HCT116 (cell line): ENCODE results near the gene CHAD. TPM values are rescaled to one million over a fixed set of nuclear protein-coding genes. Genes with fewer than 3 reads are reported as not detected.

Experiments used
- ATAC-seq: fragments of 200-7000 bp; cut with Tn5 transposase; 2 replicates; pipeline ENCODE4 v1.9.1; 2020; ENCODE audit warnings: mild to moderate bottlenecking, moderate library complexity
- BruUV-seq: library from RNA; stranded (reverse); fragments of 400-500 nt; replicated peaks from 2 replicates; lab custom pipeline; 2021; lab: Mats Ljungman, UMichigan
- CTCF ChIA-PET: fragments of 300-600 bp; sonication (Branson Sonifier 250); formaldehyde crosslinking; loops from one replicate; lab custom pipeline; 2021; ENCODE audit warnings: antibody characterized with exemption; lab: Charles Lee
- POLR2A ChIA-PET: fragments of 300-600, 350-600 bp; sonication (Branson Sonifier 250); formaldehyde crosslinking; loops from one replicate; lab custom pipeline; 2021; ENCODE audit warnings: antibody characterized with exemption; lab: Charles Lee
- RAD21 ChIA-PET, 2 experiments: fragments of 300-600 bp; sonication (Branson Sonifier 250); formaldehyde crosslinking; loops; one replicate each; lab custom pipeline; 2023; ENCODE audit warnings: low total read pairs in 2 of 2; ENCODE audit not compliant: uncharacterized antibody in 2 of 2, unreplicated experiment in 2 of 2, low non-redundant PET in 1 of 2; lab: Charles Lee
- DNase-seq: peaks from one replicate; pipeline ENCODE4 v3.0.0-alpha.2; 2010; ENCODE audit warnings: low read depth, low spot score
- H2AFZ ChIP-seq: fragments of 200-600 bp; shearing (Covaris generic), sonication (generic); 2 replicates; pipeline ENCODE4 v1.6.1; 2017; ENCODE audit warnings: low read depth, mixed run types, mixed read lengths, antibody characterized with exemption, low read length; ENCODE audit not compliant: poor library complexity, severe bottlenecking
- H3K27ac ChIP-seq: 2 replicates; pipeline ENCODE4 v1.5.1; 2012; ENCODE audit warnings: low read depth, low read length
- H3K27me3 ChIP-seq: fragments of 200-600 bp; sonication (generic); 2 replicates; pipeline ENCODE4 v1.6.1; 2016; ENCODE audit warnings: mixed run types, low read length, mixed read lengths; ENCODE audit not compliant: insufficient read depth
- H3K36me3 ChIP-seq, 2 experiments: fragments of 200-500 bp in 1 of 2; fragments of 200-600 bp in 1 of 2; sonication (Bioruptor generic) in 1 of 2; sonication (generic) in 1 of 2; 2 replicates each; pipeline versions ENCODE4 v1.5.1 to v1.6.1; 2014 to 2016; ENCODE audit warnings: low read length in 2 of 2, inconsistent platforms in 1 of 2, mixed read lengths in 1 of 2, mixed run types in 1 of 2; ENCODE audit not compliant: insufficient read depth in 2 of 2, control insufficient read depth in 1 of 2
- H3K4me1 ChIP-seq, 2 experiments: fragments of 200-600 bp in 1 of 2; sonication (generic) in 1 of 2; 2 replicates each; pipeline versions ENCODE4 v1.5.1 to v1.6.1; 2012 to 2017; ENCODE audit warnings: low read length in 2 of 2, inconsistent platforms in 1 of 2, mild to moderate bottlenecking in 1 of 2, mixed read lengths in 1 of 2, mixed run types in 1 of 2, moderate library complexity in 1 of 2; ENCODE audit not compliant: insufficient read depth in 2 of 2, control insufficient read depth in 1 of 2
- H3K4me2 ChIP-seq: fragments of 200-600 bp; sonication (generic); 2 replicates; pipeline ENCODE4 v1.6.1; 2017; ENCODE audit warnings: mixed run types, low read length, mixed read lengths
- H3K4me3 ChIP-seq, 2 experiments: fragments of 200-600 bp in 1 of 2; sonication (generic) in 1 of 2; replicated peaks in 1 of 2; 2 replicates each; pipeline ENCODE4 v1.5.1; 2011 to 2016; ENCODE audit warnings: low read length in 2 of 2, control low read depth in 1 of 2, low read depth in 1 of 2, mild to moderate bottlenecking in 1 of 2, mixed read lengths in 1 of 2, mixed run types in 1 of 2
- H3K79me2 ChIP-seq: fragments of 200-600 bp; sonication (generic); 2 replicates; pipeline ENCODE4 v1.6.1; 2017; ENCODE audit warnings: mild to moderate bottlenecking, mixed run types, low read length, moderate library complexity, mixed read lengths; ENCODE audit not compliant: insufficient read depth
- H3K9ac ChIP-seq: fragments of 200-600 bp; sonication (generic); 2 replicates; pipeline ENCODE4 v1.6.1; 2016; ENCODE audit warnings: low read length, mixed read lengths
- H3K9me2 ChIP-seq: fragments of 200-600 bp; sonication (generic), shearing (Covaris generic); 2 replicates; pipeline ENCODE4 v1.6.1; 2017; ENCODE audit warnings: mixed run types, mild to moderate bottlenecking, moderate library complexity; ENCODE audit not compliant: insufficient read depth
- H3K9me3 ChIP-seq, 2 experiments: fragments of 200-500 bp in 1 of 2; fragments of 200-600 bp in 1 of 2; sonication (Bioruptor generic) in 1 of 2; sonication (generic) in 1 of 2; 2 replicates each; pipeline ENCODE4 v1.6.1; 2014 to 2017; ENCODE audit warnings: low read length in 2 of 2, mixed read lengths in 2 of 2, inconsistent platforms in 1 of 2, low read depth in 1 of 2, mild to moderate bottlenecking in 1 of 2, mixed run types in 1 of 2, moderate library complexity in 1 of 2; ENCODE audit not compliant: control insufficient read depth in 1 of 2, insufficient read depth in 1 of 2
- H4K20me1 ChIP-seq: fragments of 200-600 bp; sonication (generic), shearing (Covaris generic); 2 replicates; pipeline ENCODE4 v1.6.1; 2017; ENCODE audit warnings: mixed run types, mild to moderate bottlenecking, moderate library complexity; ENCODE audit not compliant: insufficient read depth
- CBX3 ChIP-seq: IDR thresholded peaks from 2 replicates; pipeline ENCODE4 v1.6.1; 2012; ENCODE audit warnings: low read depth
- CEBPB ChIP-seq: IDR thresholded peaks from 2 replicates; pipeline ENCODE4 v1.6.1; 2012; ENCODE audit warnings: low read depth
- CTCF ChIP-seq, 3 experiments: fragments of 200-600 bp in 1 of 3; sonication (generic) in 1 of 3; IDR thresholded peaks in 2 of 3; conservative IDR thresholded peaks in 1 of 3; 2 replicates each; pipeline ENCODE4 v1.5.1; 2012 to 2017; ENCODE audit warnings: low read depth in 2 of 3, low read length in 2 of 3, antibody characterized with exemption in 1 of 3, borderline replicate concordance in 1 of 3, control low read depth in 1 of 3, mild to moderate bottlenecking in 1 of 3, mixed read lengths in 1 of 3, mixed run types in 1 of 3, moderate library complexity in 1 of 3; ENCODE audit not compliant: insufficient read depth in 1 of 3
- ELF1 ChIP-seq: IDR thresholded peaks from 2 replicates; pipeline ENCODE4 v1.6.1; 2012; ENCODE audit warnings: low read depth, borderline replicate concordance
- EZH2 ChIP-seq: fragments of 200-600 bp; sonication (generic); IDR thresholded peaks from 2 replicates; pipeline ENCODE4 v1.6.1; 2017; ENCODE audit warnings: antibody characterized with exemption, mixed run types
- EZH2phosphoT487 ChIP-seq: fragments of 200-600 bp; IDR thresholded peaks from 2 replicates; pipeline ENCODE4 v1.6.1; 2018; ENCODE audit warnings: antibody characterized with exemption, borderline replicate concordance
- JUND ChIP-seq: IDR thresholded peaks from 2 replicates; pipeline ENCODE4 v1.6.1; 2012
- MAX ChIP-seq: IDR thresholded peaks from 2 replicates; pipeline ENCODE4 v1.6.1; 2012
- POLR2A ChIP-seq: IDR thresholded peaks from 2 replicates; pipeline ENCODE4 v1.7.0; 2011; ENCODE audit warnings: borderline replicate concordance; ENCODE audit not compliant: insufficient read depth, insufficient read length; ENCODE audit errors: extremely low read depth
- POLR2AphosphoS5 ChIP-seq: IDR thresholded peaks from 2 replicates; pipeline ENCODE4 v1.6.1; 2011; ENCODE audit warnings: mild to moderate bottlenecking, low read depth, low read length, moderate library complexity
- RAD21 ChIP-seq: IDR thresholded peaks from 2 replicates; pipeline ENCODE4 v1.6.1; 2012; ENCODE audit warnings: low read depth, mild to moderate bottlenecking
- SIN3A ChIP-seq: IDR thresholded peaks from 2 replicates; pipeline ENCODE4 v1.6.1; 2012; ENCODE audit warnings: low read depth
- SP1 ChIP-seq: IDR thresholded peaks from 2 replicates; pipeline ENCODE4 v1.6.1; 2012; ENCODE audit warnings: low read depth
- SRF ChIP-seq: IDR thresholded peaks from 2 replicates; pipeline ENCODE4 v1.6.1; 2012; ENCODE audit warnings: low read depth
- TCF7L2 ChIP-seq: IDR thresholded peaks from 2 replicates; pipeline ENCODE4 v1.7.0; 2011; ENCODE audit warnings: borderline replicate concordance, inconsistent platforms; ENCODE audit not compliant: insufficient read depth, insufficient read length; ENCODE audit errors: extremely low read depth
- YY1 ChIP-seq: IDR thresholded peaks from 2 replicates; pipeline ENCODE4 v1.6.1; 2011; ENCODE audit warnings: low read length, low read depth, moderate library complexity, mild to moderate bottlenecking; ENCODE audit not compliant: insufficient replicate concordance; ENCODE audit errors: extremely low read depth
- ZBTB33 ChIP-seq: IDR thresholded peaks from 2 replicates; pipeline ENCODE4 v1.6.1; 2011; ENCODE audit warnings: mild to moderate bottlenecking, low read length, moderate library complexity; ENCODE audit not compliant: insufficient replicate concordance; ENCODE audit errors: extremely low read depth
- ZFX ChIP-seq: fragments of 450-650 bp; IDR thresholded peaks from 2 replicates; pipeline ENCODE4 v1.6.1; 2017
- intact Hi-C: fragments of 100-400 bp; cut with micrococcal nuclease; formaldehyde crosslinking; loops from 2 replicates; pipeline ENCODE4 v1.10.0; 2022
- total RNA-seq: library from RNA; stranded (reverse); gene quantifications from one replicate; pipeline ENCODE4 v1.2.1, GENCODE V29; 2021; ENCODE audit not compliant: unreplicated experiment

CHAD gene
- total RNA-seq, 1 experiment from 2014 or later: not detected

- TF ChIP-seq MAX (no peak), TCF7L2 (no peak)
- TF ChIP-seq, all 23 proteins: peak for 0
Observed at GRCh38 chr17:50482110-50482509, 13.4 kb upstream of the CHAD start (continued).

- Histone ChIP-seq H3K27me3 (no peaks in the 10 kb centered on the region), H2AFZ (no peak overlapping the region), H3K9ac (peak overlapping the region; percentile 55; the same call in 1 of the 2 replicates), H4K20me1 (no peaks in the 10 kb centered on the region), H3K27ac (peak overlapping the region; percentile 63; the same call in 1 of the 2 replicates), H3K79me2 (peaks cover 26% of the 10 kb centered on the region), H3K36me3 (peaks cover 24 to 41% of the 10 kb centered on the region in 2 experiments), H3K4me2 (no peak overlapping the region), H3K4me3 (no peak overlapping the region), H3K4me1 (peaks cover 21 to 42% of the 10 kb centered on the region in 2 experiments), H3K9me3 (no peaks in the 10 kb centered on the region), H3K9me2 (no peaks in the 10 kb centered on the region)
- ChIA-PET POLR2A (interaction anchor here (1.3 kb wide), 1 partner anchor 61 kb away, joined by 5 read pairs; no protein-coding TSS in a partner anchor), CTCF (interaction anchor here (0.7 to 2.5 kb wide), 8 partner anchors 19 to 213 kb away, joined by 3 to 16 read pairs (median 3); no protein-coding TSS in a partner anchor), RAD21 (no interaction called here)
- intact Hi-C loops: loop anchor here (1.0 to 2.0 kb wide), 8 partner anchors 53 to 469 kb away; partner anchors contain the start of gene SPATA20
- BruUV-seq: no TSS peak
- no peak for ATAC-seq
- TF ChIP-seq ELF1: no peak
- TF ChIP-seq SRF: no peak
- TF ChIP-seq SIN3A: no peak
- TF ChIP-seq EZH2phosphoT487: no peak
- no peak for TF ChIP-seq SP1
- TF ChIP-seq YY1: no peak
- TF ChIP-seq MAX: no peak
- no peak for TF ChIP-seq ZBTB33
- no peak for TF ChIP-seq CTCF (IDR thresholded peaks at IDR 0.05 in 2 of 3, conservative IDR thresholded peaks at IDR 0.05 in 1 of 3; ENCODE audit: borderline replicate concordance in 1 of 3, insufficient read depth in 1 of 3, low read depth in 2 of 3, low read length in 2 of 3)
- TF ChIP-seq RAD21: no peak
- no peak for TF ChIP-seq EZH2
- no peak for TF ChIP-seq JUND
- TF ChIP-seq CBX3: no peak
- TF ChIP-seq ZFX: no peak
- TF ChIP-seq CEBPB: no peak
- no peak for TF ChIP-seq POLR2A
- TF ChIP-seq POLR2AphosphoS5: no peak
- no peak for DNase-seq
Observed at GRCh38 chr17:50481648-50482047, 13.0 kb upstream of the CHAD start.
